T47D (cell line): ENCODE data around the gene NRXN2.

Source experiments
- DNase-seq, 2 experiments: peaks; one replicate each; pipeline versions ENCODE4 v3.0.0 to v3.0.0-alpha.2; 2011 to 2012; ENCODE audit warnings: low read depth in 1 of 2, low spot score in 1 of 2
- JUND ChIP-seq: IDR thresholded peaks from 2 replicates; pipeline ENCODE4 v1.6.1; 2012; ENCODE audit warnings: low read depth
- in situ Hi-C: cut with HindIII; loops from 2 replicates; pipeline ENCODE4 v1.10.0; 2016; ENCODE audit warnings: low sequenced_read_pairs, low pct_unique_long_range_greater_than_20kb

The NRXN2 gene

DNA sequence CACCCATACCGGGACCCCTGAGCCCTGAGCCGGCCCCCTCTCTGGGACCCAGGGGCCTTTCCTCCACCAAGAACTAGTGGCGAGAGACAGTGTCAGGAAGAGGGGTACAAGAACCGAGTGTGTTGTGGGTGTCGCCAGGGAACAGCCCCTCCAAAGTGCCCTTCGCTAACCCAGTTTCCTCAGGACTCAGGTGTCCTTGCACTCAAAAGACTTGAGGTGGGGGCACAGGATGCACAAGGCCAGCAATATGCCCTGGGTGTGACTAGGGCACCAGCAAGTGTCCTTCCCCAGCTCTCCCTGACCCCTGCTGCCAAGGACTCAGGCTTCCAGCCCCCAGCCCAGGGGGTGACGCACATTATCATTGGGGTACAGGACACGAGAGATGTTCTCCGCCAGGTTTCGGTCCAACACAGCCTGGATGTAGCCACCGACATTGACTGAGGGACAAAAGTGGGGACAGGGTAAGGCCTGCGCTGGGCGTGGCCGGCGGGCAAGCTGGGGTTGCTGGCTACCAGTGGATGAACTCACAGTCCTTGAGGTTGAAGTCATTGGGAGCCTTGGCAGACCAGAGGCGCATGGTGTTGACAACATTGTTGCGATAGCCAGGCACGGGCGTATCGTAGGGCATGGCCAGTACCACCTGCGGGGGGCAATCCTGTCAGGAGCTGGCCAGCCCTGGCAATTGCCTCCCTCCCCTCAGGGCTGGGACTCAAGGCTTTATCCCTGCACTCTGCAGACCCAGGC lies 32.1 kb upstream of the NRXN2 start:
- DNase-seq, result no peak
- in situ Hi-C loops, result no loop called here
- no peak for TF ChIP-seq JUND

- in situ Hi-C loops, result no loop called here
- TF ChIP-seq JUND, result no peak
- no peak for DNase-seq
Observed at GRCh38 chr11:64754124-64754918, 31.3 kb upstream of the NRXN2 start.

- no peak for TF ChIP-seq JUND
- no peak for DNase-seq
- in situ Hi-C loops, result no loop called here
Observed at GRCh38 chr11:64753380-64754123, 30.6 kb upstream of the NRXN2 start.

GRCh38 chr11:64753019-64753379 lies 30.0 kb upstream of the NRXN2 start:
- DNase-seq, result no peak
- in situ Hi-C loops, result no loop called here
- TF ChIP-seq JUND, result no peak

DNA sequence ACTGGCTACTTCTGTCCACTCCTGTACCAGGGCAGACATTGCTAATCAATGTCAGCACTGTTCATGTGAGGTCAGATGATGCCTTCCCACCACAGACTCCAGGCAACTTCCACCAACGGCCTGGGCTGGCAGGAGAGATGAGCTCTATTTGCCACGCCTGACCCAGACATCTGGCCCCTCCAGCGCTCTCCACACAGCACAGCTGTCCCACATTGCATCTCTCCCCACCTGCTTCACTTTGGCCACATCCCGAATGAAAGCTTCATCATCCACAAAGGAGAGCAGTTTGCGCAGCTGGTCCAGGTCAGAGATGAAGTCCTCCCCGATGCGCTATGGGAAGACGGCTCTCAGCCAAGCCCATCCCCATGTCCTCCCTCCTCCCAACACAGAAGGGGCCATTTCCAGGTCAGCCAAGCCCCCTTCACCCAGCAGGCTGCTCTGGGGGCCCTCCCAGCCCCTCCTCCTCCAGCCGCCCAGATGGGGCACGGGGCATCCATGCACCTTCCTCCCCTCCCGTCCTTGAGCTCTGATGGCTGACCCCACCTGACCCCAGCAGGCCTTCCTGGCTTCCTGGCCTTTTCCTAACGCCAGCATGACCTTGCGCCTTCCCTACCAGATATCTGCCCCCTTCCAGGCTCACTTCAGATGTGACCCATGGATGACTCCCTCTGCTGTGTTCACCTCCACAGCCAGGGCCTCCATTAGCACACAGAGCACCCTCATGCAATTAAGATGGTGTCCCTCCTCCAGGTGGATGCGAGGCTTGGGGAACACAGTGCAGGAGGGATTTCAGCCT lies 29.4 kb upstream of the NRXN2 start:
- in situ Hi-C loops, result no loop called here
- DNase-seq, result no peak
- no peak for TF ChIP-seq JUND

DNA sequence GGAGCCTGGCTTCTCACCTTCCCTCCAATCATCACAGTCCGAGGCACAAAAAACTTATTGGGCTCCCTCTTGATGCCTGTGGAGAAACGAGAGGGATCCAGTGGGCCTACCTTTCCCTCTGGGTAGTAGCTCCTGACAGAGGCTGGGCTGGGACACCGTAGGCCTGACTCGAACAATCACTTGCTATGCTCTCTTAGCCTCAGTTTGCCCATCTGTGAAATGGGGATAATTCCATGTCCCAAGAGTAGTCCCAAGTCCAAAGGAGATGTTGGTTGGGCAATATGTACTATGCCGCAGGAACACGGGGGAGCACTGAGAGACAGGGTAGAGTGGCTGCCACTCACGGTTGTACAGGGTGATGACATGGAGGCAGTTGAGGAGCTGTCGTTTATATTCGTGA lies 28.6 kb upstream of the NRXN2 start:
- DNase-seq, result no peak
- no peak for TF ChIP-seq JUND
- in situ Hi-C loops, result no loop called here

DNA sequence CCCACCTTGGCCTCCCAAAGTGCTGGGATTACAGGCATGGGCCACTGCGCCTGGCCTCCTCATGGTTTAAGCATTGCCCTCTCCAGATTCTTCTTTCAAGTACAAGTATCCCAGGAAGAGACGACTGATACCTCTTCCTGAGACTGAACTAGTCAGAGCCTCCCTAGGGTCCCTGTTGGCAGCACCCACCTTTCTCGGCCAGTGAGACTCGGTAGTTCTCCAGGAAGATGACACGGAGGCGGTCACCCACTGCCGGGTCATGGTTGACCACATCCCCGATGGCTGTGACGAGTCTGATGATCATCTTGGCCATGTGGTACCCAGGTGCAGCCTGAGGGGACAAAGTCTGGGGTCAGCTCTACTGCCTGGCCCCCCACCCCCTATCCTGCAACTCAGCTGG lies 28.1 kb upstream of the NRXN2 start:
- no peak for TF ChIP-seq JUND
- in situ Hi-C loops, result no loop called here
- no peak for DNase-seq

DNA sequence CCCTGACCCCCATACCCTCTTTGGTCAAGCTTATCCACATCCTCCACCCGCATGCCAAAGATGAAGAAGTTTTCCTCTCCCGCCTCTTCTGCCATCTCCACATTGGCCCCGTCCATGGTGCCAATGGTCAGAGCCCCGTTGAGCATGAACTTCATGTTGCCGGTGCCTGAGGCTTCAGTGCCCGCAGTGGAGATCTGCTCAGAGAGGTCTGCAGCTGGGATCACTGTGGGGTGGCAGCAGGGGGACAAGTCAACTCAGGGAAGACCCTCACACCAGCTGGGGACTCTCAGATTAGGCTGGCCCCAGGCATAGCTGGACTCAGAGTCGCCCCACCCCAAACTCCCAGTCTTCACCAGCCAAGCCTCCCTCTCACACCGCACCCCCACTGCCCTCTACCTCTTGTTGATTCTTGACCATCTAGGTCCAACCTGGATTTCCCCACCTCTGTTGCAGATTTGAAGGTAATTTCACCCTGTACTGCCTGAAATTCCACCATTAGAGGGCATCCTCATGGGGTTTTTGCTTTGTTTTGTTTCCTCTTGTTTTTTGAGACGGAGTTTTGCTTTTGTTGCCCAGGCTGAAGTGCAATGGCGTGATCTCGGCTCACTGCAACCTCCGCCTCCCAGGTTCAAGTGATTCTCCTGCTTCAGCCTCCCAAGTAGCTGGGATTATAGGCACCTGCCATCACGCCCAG lies 27.5 kb upstream of the NRXN2 start:
- TF ChIP-seq JUND, result no peak
- in situ Hi-C loops, result no loop called here
- DNase-seq, result no peak

DNA sequence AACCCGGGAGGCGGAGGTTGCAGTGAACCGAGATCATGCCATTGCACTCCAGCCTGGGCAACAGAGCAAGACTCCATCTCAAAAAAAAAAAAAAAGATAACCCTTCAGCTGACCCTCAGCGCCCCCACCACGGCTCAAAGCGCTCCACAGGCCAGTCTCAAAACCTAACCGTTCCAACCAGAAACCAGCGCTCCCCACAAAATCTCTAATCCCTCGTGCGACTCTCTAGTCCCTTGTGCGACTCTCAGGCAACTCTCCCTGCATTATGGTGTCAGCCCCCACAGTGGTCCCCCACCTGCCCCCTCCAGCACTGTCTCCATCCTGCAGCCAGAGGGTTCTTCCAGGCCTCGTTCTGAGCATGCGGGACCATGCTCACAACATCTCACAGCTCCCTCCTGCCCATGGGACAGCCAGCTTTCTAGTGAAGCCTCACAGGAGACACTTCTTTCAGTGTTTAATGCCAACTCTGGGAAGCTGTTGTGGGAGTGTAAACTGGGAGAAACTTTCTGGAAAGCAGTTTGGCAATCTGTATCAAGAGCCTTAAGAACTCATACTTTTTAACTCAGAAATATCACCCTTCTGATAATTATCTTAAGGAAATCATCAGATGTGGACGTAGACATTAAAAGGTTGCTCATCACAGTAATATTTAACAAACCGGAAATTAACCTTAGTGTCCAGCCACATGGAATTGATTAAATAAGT lies 25.1 kb upstream of the NRXN2 start:
- no peak for TF ChIP-seq JUND
- in situ Hi-C loops, result no loop called here
- no peak for DNase-seq

- DNase-seq, result no peak
- TF ChIP-seq JUND, result no peak
- in situ Hi-C loops, result no loop called here
Observed at GRCh38 chr11:64746486-64746885, 23.5 kb upstream of the NRXN2 start.
